ENCODE data around the gene UBXN11.

The UBXN11 gene, protein sequence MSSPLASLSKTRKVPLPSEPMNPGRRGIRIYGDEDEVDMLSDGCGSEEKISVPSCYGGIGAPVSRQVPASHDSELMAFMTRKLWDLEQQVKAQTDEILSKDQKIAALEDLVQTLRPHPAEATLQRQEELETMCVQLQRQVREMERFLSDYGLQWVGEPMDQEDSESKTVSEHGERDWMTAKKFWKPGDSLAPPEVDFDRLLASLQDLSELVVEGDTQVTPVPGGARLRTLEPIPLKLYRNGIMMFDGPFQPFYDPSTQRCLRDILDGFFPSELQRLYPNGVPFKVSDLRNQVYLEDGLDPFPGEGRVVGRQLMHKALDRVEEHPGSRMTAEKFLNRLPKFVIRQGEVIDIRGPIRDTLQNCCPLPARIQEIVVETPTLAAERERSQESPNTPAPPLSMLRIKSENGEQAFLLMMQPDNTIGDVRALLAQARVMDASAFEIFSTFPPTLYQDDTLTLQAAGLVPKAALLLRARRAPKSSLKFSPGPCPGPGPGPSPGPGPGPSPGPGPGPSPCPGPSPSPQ

DNA sequence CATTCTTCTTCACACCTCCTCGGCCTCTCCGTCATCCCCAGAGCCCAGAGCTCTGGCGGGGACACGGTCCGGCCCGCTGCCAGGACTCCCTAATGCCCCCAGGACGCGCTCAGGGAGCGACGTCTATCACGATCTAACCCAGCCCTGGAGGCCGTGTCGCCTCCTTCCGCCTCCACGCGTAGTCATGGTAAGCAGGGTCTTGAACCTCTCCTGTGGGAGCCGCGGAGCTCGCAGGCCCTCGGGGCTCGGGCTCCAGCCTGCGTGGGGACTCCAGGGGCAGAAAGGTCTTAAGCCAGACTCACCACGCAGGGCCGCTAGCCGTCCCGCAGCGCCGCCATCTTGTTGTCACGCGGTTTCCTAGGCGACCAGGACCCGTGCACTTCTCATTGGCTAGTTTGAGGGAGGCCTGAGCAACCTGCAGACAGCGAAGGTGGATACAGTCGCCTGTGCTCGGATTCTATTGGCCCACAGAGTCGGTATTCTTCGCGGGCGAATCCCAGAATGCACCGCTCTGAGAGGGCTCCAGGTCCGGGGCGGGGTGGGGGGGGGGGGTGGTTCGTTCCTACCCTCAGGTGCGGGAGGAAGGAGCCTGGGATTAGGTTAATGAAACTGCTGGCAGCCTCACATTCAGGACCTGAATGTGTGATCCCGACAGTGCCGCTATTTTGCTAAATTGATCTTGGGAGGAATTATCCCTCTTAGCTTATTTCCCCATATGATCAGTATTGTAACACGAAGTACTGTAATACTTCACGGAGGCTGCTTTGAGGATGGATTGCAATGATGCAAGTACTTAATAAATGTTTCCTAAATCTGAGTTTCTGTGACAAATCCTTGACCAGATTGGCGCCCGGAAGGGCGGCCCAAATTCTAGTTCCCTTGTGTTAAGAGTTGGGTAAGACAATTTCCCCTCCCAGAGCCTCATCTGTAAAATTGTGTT lies at the start of gene UBXN11:
Gene UBXN11 (minus strand): TSS at position 347 of the 940 bp plus-strand sequence. CDS start 3,753 bp downstream, outside the sequence.
- DNase-seq = peak; percentile 92

DNA sequence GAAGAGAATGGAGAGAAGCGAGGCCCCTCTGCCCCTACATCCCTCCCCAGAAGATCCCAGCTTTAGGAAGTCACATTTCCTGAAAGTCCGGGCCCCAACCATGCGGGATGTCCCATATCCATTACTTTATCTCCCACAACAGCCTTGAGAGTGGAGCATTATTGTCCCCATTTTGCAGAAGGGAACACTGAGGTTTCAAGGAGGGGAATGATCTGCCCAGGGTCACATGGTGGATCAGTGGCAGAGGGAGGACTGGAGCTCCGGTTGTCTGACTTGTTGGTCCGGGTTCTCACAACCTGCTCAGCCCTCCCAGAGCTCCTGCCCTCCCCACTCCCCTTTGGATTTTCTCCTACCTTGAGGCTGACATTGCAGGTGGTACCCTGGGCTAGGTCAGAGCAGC lies 49.7 kb upstream of the UBXN11 start:
- no peak for DNase-seq

DNA sequence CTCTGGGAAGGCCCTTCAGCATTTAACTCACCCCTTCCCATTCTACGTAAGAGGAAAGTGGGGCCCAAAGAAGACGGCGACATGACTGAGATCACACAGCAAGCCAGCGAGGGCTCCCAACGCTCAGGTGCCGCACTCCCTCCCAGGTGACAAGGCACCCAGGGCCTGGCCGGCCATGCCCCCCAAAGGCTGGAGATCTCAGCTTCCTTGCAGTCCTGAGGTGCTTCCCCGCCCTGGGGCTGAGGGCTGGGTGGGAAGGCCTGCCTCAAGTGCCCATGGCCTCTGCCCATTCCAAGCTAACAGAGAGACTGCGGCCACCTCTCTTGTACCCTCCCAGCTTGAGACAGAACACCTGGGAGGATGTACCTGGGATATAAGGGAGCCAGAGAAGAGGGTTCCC lies 48.5 kb upstream of the UBXN11 start:
- no peak for DNase-seq

DNA sequence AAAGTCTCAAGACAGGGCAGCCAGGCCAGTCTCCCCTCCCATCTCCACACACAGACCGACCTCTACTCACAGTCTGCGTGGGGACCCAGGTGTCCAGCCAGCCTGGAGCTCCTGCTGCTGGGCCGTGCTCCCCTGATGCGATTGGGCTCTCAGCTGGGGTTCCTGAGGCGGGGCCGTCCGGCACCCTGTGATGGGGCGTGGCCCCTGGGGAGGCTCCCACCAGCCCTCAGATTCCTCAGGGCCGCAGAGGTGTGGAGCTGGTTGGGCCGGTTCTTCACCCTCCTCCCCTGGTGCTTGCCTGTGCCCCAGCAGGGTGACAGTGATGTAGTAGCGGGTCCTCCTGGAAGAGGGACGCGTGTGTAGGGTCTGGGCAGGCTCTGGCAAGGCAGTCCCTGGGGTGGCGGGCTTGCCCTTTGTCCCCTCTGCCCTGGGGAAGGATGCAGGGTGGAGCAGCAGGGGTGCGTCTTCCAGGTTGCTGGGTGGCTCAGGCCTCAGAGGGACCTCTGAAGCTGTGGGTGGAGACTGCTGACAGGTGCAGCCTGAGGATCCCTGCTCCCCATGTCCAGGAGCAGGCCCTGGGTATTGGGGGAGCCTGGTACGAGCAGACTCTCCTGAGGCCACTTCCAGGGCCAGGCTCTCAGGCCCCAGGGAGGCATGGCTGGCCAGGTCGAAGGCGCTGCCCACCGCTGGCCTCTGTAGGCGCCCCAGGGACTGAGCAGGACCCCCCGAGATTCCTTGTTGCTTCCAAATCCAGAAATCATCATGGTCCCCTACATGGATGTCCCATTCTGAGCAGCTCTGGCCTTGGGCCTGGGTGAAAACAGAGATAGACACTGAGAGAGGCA lies 47.8 kb upstream of the UBXN11 start, which contains the start of gene CRYBG2:
Gene CRYBG2 (minus strand): TSS at position 155 of the 845 bp plus-strand sequence. CDS start 7,473 bp downstream, outside the sequence.
- no peak for DNase-seq

DNA sequence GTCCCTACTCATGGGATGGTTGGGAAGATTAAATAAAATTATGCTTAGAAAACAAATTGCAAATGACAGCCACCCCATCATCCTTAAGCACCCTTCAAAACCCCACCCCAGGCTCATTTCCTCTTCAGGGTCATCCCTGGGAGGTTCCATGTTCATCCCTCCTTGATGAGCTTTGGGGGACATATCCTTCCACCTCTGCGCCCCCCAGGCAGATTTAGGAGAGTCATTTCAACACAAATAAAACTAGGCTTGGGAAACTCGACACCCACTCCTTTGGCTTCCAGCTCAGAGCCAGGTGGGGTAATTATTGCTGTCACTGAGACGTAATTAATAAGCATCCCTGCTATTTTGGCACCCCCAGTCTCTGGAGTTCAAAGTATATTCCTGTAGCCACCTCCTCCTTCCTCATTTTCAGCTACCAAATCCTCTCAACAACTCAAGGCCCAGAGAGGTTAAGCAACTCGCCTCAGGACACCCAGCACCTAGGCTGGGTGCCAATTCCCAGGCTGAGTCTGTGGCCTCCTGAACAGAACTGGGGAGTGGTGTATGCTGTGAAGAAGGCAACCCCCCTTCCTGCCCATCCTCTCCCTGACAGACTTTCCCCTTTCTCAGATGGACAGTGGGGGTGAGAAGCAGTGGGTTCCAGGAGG lies 46.9 kb upstream of the UBXN11 start:
- no peak for DNase-seq

DNA sequence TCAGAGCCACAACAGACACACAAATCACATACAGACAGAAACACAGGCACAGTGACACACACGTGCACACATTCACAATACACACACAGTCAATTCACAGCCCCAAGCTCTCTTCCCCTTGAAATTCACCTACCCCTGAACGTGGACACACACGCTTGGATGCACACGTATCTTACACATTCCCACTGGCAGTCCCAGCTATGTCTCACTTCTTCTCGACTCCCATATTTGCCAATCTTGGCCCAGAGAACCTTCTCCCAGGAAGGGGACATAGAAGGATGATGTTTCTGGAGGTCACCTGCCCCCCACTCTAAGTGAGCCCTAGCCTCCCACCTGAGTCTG lies 45.9 kb upstream of the UBXN11 start:
- no peak for DNase-seq

DNA sequence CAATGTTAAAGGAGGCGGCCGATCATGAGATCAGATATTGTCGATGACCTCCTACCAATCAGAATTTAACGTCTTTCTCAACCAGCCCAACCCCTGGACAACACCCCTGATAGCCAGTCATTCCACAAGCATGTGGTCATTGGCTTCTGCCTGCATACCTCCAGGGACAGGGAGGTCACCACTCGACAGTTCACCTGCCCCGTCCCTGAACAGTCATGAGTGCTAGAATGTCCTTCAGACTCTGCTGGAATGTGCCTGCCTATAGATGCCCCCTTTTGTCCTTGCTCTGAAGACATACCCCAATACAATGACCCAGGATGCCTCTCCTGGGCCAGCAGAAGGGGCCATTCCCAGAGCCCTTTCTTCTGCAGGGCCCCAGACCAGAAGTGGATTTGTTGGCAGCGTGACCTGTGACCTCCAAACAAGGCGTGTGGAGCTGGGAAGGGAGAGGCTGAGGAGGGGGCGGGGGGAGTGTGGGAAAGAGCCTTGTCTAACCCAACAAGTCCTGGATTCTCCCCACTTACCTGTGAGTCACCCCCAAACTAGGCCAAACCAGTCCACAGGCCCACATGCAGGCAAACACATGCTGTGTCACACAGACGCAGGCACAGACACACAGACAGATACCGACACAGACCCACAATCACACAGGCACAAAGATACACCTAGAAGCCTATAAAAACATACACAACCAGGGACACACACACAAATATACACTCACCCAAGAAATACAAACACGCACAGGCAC lies 45.3 kb upstream of the UBXN11 start:
- DNase-seq = no peak

DNA sequence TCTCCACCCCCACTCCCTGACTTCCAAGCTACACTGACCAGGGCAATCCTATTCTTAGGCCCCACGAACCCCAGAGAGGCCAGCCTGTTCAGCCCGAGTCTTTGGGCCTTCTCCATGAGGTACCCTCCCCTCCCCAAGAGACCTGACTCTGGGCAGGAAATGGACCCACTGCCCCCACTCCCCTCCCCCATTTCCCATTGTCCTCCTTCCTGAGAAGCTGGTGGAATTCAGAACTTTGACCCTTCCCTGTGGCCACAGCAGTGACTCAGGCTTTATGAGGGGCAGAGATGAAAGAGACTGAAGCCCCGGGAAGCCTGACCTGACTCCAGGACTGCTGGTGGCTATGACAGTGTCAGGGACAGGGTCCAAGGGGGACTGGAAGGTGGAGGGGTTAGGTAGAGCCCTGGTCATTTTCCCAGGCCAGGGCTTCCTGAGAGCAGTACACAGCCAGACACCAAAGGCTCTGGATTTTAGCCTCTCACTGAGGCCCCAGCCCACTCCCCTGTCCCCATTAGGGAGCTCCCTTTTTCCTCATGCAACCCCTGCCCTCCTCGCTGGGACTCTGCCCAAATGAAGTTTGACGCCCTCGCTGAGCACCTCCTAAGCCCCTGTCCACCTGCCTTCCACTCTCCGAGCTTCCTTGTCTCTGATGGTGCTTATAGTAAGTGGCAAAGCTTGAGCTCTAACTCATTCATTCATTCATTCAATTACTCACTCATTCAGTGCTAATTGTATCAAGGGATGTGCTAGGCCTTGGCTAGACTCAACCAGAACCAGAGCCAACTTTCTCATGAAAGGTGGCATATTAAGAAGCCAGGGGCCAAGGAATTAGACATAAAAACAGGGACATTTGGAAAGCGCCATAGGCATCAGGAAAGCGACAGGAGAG lies 44.5 kb upstream of the UBXN11 start:
- no peak for DNase-seq

DNA sequence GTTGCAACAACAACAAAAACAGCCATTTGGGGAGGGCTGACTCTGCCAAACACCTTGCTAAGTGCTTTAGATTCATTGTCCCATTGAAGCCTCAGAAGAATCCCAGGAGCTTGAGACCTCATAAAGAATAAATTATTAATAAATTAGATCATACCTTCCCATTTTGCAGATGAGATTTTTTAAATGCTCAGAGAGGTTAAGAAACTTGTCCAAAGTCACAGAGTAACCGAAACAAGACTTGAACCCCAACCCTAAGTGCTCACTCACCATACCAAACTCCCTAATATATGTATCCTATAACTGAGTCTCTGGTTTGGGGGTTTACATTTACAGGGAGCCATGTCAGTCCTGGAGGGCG lies 43.9 kb upstream of the UBXN11 start:
- no peak for DNase-seq

DNA sequence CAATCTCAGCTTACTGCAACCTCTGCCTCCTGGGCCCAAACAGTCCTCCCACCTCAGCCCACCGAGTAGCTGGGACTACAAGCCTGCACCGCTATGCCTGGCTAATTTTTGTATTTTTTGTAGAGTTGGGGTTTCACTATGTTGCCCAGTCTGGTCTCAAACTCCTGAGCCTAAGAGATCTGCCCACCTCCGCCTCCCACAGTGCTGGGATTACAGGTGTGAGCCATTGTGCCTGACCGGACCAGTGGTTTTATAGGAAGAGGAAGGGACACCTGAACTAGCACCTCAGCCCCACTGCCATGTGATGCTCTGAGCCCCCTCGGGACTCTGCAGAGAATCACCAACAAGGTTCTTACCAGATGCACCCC lies 43.4 kb upstream of the UBXN11 start:
- DNase-seq = no peak

DNA sequence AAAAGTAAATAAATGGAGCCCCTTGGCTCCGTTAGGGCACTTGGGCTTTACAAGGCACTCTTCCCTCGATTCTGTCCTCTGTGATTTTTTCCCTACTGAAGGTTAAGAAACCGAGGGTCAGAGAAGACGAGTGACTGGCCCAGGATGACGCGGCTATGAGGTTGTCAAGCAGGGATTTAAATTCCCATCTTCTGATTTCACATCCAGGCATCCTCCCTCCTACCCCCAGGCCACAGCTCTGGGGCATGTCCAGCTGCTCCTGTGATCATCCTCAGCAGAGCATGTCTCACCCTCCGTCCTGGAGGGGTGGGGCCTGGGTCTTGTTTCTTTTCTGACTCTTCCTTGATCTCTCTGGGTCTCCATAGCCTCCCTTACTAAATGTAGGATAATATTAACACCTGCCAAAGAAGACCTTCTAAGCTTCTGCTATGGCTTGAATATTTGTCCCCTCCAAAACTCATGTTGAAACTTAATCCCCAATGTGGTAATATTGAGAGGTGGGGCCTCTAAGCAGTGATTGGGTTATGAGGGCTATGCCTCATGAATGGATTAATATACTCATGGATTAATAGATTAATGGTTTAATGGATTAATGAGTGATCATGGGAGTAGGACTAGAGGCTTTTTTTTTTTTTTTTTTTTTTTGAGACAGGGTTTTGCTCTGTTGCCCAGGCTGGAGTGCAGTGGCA lies 42.9 kb upstream of the UBXN11 start:
- no peak for DNase-seq

DNA sequence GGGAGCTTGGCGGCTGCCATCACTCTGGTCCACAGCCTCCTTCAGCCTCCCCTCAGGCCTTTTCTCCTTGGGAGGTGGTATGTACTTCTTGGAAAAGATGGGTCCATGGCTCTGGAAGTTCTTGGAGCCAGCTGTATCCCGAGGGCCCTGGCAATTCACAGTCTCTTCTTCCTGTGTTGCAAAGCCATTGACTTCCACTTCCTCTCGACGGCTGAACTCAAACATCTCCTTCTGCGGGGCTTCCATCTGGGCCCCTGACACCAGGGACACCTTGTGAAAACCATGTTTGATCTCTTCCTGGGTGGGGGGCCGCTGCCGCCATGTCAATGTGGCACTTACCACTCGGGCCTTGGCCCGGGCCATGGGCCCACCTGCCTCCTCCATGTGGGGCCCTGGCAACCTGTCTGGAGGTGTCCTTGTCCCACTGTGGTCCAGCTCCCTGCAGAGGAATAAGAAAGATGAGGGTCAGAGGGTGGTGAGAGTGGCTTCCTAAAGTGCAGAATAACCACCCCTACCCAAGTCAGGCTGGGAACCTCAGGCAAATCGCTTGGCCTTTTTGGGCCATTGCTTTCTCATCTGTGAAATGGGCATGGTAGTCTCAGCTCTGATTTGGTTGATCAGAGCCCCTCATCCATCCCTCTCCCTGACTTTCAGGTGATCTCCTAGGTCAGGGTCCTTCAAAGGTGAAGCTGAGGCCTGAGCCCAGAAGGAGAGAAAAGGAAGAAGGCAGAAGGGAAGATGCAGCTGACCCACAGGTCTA lies 40.0 kb upstream of the UBXN11 start:
- no peak for DNase-seq

DNA sequence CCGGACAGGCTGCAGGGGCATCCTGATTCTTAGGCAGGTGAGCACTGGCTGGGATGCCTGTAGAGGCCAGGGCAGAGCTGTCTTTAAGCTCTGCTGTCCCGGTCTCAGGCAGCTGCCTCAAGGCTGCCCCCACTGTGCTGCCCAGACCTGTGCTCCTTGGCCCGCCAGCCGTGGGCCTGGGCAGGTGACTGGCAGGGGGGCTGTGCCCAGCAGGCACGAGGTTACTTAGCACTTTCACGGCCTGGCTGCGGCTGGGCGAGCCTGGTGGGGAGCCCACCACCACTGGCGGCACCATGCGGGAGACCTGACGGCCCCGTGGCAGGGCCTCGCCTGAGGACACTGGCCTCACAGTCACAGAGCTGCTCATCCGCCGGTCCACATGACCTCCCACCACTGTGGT lies 39.3 kb upstream of the UBXN11 start:
- no peak for DNase-seq

DNA sequence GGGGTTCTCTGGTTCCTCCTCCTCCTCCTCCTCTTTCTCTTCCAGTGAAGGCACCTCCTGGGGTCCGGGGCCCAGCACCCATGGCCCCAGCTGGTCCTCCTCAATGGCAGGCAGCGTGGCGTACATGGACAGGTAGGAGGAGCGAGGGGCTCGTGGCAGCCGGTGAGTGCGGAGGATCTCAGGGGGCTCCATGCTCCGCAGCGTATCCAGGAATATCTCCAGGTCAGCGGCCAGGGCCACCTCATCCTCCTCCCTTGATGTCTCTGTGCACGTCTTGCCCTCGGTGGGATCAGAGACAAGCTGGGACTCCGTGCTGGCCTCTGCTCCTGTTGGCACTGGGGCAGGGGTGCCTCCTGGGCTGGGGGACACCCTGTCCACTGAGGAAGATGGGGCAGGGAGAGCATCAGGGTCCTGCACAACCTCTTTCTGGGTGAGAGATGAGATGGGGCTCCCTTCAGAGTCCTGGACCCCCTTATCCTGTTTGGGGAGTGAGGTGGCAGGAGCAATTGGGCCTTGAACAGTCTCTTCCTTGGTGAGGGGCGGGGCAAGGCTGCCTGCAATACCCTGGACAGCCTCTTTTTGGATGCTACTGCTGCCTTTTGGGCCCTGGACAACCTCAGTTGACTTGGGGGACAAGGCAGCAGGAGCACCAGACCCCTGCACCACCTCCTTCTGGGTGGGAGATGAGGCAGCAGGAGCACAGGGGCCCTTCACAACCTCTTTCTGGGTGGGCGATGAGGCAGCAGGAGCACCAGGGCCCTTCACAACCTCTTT lies 37.9 kb upstream of the UBXN11 start:
- DNase-seq = no peak

DNA sequence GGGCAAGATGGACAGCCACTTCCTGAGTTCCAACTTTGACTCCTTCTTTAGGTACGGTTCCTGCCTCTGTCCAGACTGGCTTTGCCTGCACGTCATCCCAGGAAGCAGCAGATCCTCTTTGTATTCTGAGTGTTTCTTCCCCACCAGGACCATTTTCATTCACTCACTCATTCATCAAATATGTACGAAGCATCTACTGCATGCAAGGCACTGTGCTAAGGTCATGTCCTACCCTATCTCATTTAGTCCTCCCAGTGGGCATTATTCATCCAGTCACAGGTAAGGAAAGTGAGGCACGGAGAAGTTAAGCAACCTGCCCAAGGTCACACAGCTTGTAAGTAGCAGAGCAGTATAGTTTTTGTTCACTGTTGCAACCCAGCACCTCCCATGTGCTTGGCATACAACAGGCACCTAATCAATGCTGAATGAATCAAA lies 33.6 kb upstream of the UBXN11 start:
- no peak for DNase-seq

DNA sequence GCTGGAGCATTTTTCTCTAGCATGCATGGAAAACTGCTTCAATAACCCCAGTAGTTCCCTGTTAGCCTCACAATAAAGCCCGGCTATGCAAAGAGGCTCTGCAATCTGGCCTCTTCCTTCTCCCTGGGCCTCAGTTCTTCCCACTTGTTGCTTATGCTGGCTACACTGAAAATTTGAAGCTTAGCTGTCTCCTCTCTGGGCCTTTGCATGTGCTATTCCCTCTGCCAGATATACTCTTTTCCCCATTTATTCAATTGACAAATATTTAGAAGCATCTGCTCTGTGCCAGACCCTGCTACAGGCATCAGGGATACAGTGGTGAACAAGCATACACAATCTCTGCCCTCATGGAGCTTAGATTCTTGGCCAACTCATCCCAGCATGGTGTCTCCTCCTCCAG lies 32.2 kb upstream of the UBXN11 start:
- no peak for DNase-seq

DNA sequence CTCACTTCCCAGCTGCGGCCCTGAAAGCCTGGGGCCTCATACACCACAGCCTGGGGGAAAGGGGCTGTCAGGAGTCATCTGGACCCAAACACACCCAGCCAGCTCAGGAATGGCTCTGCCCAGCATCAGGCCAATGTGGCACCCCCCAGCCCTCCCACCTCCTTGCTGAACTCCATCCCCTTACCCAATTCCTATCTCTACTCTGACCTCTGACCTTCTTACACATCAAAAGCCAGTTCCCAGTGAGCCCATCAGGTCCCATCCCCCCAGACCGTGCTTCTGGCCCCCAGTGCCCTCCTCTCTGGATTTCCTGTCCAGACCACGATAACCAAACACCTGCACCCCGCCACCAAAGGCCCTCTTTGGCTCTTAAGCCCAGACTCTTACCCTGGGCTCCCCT lies 31.2 kb upstream of the UBXN11 start:
- DNase-seq = no peak

DNA sequence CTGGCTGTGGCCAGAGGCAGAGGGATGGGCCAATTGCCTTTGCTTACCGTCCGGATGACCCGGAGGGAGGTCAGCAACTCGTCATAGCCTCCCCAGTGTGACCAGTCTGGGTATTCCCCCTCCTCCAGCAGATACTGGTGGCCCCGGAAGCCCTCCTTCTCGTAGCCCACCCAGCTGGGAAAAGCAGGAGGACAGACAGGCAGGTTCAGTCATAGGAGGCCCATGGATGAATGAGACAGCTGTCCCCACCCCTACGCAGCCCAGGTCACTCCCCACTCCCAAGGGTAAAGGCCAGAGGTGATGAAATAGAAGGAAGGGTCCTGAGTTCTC lies 30.7 kb upstream of the UBXN11 start:
- no peak for DNase-seq

Data from right hindlimb (tissue), 1 donor.